Hepatocyte (in vitro differentiated cells): Measurements from ENCODE around the gene PI4KB. TPM values are rescaled to one million over a fixed set of nuclear protein-coding genes. Genes with fewer than 3 reads are reported as not detected.
A peak's percentile ranks its signal among the peaks of the same experiment; 100 is the strongest.

Source experiments
- DNase-seq: peaks from one replicate; pipeline ENCODE4 v3.0.0-alpha.2; 2016; ENCODE audit warnings: low spot score
- H2AFZ ChIP-seq: fragments of 200-600 bp; sonication (generic); 2 replicates; pipeline ENCODE4 v1.6.0; 2016; ENCODE audit warnings: antibody characterized with exemption, mild to moderate bottlenecking
- H3K27ac ChIP-seq: fragments of 200-600 bp; sonication (generic); 2 replicates; pipeline ENCODE4 v1.5.1; 2016; ENCODE audit warnings: mild to moderate bottlenecking
- H3K27me3 ChIP-seq: fragments of 200-600 bp; sonication (generic); 2 replicates; pipeline ENCODE4 v1.6.1; 2016
- H3K36me3 ChIP-seq: fragments of 200-600 bp; sonication (generic); replicated peaks from 2 replicates; pipeline ENCODE4 v1.5.1; 2016; ENCODE audit warnings: low read depth; ENCODE audit not compliant: insufficient read depth
- H3K4me1 ChIP-seq: fragments of 200-600 bp; sonication (generic); 2 replicates; pipeline ENCODE4 v1.5.1; 2016; ENCODE audit warnings: mild to moderate bottlenecking, moderate library complexity; ENCODE audit not compliant: insufficient read depth
- H3K4me2 ChIP-seq: fragments of 200-600 bp; sonication (generic); 2 replicates; pipeline ENCODE4 v1.6.0; 2016
- H3K4me3 ChIP-seq: fragments of 200-600 bp; sonication (generic); 2 replicates; pipeline ENCODE4 v1.5.1; 2016; ENCODE audit warnings: mild to moderate bottlenecking
- H3K79me2 ChIP-seq: fragments of 200-600 bp; sonication (generic); 2 replicates; pipeline ENCODE4 v1.6.0; 2017; ENCODE audit warnings: mild to moderate bottlenecking
- H3K9me2 ChIP-seq: fragments of 200-600 bp; sonication (generic); replicated peaks from 2 replicates; pipeline ENCODE4 v1.6.0; 2017; ENCODE audit warnings: mild to moderate bottlenecking; ENCODE audit not compliant: insufficient read depth
- H3K9me3 ChIP-seq: fragments of 200-600 bp; sonication (generic); 2 replicates; pipeline ENCODE4 v1.5.1; 2016; ENCODE audit warnings: low read depth, mild to moderate bottlenecking
- H4K20me1 ChIP-seq: fragments of 200-600 bp; sonication (generic); 2 replicates; pipeline ENCODE4 v1.6.0; 2016; ENCODE audit warnings: mild to moderate bottlenecking; ENCODE audit not compliant: insufficient read depth, poor library complexity, severe bottlenecking
- CTCF ChIP-seq: fragments of 200-600 bp; sonication (generic); IDR thresholded peaks from 2 replicates; pipeline ENCODE4 v1.5.1; 2016; ENCODE audit warnings: antibody characterized with exemption, mild to moderate bottlenecking; ENCODE audit not compliant: poor library complexity
- EZH2 ChIP-seq: fragments of 200-600 bp; sonication (generic); IDR thresholded peaks from 2 replicates; pipeline ENCODE4 v1.6.1; 2016; ENCODE audit warnings: antibody characterized with exemption, mild to moderate bottlenecking, borderline replicate concordance
- EZH2phosphoT487 ChIP-seq: fragments of 200-600 bp; sonication (generic); IDR thresholded peaks from one replicate; pipeline ENCODE4 v1.6.1; 2018; ENCODE audit warnings: antibody characterized with exemption, mild to moderate bottlenecking, low read depth, moderate library complexity; ENCODE audit not compliant: unreplicated experiment, severe bottlenecking
- WGBS: methylation state at CpG from one replicate; pipeline ENCODE4 v1.1.6; 2016; ENCODE audit warnings: low lambda C conversion rate; ENCODE audit errors: missing lambda C conversion rate; 5-methylcytosine and 5-hydroxymethylcytosine counted together
- polyA plus RNA-seq: library from polyadenylated mRNA; unstranded; fragments of >200 nt; fragmentation: Nextera tagmentation; extraction: Ambion mirVana; gene quantifications from 2 replicates; pipeline ENCODE4 v1.2.1, GENCODE V29; 2016
- total RNA-seq: library from RNA; depleted of rRNA; stranded (reverse); fragments of >200 nt; gene quantifications from 2 replicates; pipeline ENCODE4 v1.2.3, GENCODE V29; 2014

Gene PI4KB
- total and polyA plus RNA-seq, 2 experiments from 2014 or later: 49.9 to 55.1 TPM

GRCh38 chr1:151342021-151342420, 14.8 kb upstream of the PI4KB start:
- Histone ChIP-seq H3K79me2 (peaks cover 9% of the 10 kb centered on the region), H4K20me1 (no peaks in the 10 kb centered on the region), H3K4me1 (peaks cover 9% of the 10 kb centered on the region), H3K36me3 (no peaks in the 10 kb centered on the region), H3K27ac (no peak overlapping the region), H3K9me2 (no peaks in the 10 kb centered on the region), H2AFZ (no peak overlapping the region), H3K4me2 (no peak overlapping the region), H3K27me3 (no peaks in the 10 kb centered on the region), H3K4me3 (no peak overlapping the region), H3K9me3 (no peaks in the 10 kb centered on the region)
- WGBS: 83% methylated on average over 2 of the region's 2 CpGs
- DNase-seq: no peak
- TF ChIP-seq EZH2phosphoT487 (no peak), CTCF (no peak)

- H3K9me2 ChIP-seq: no peaks in the 10 kb centered on the region
- peaks cover 5% of the 10 kb centered on the region for H3K4me1 ChIP-seq
- no peak for TF ChIP-seq EZH2phosphoT487
- peak; percentile 80 for TF ChIP-seq CTCF
- H3K27ac ChIP-seq: peak overlapping the region; percentile 19
- no peak overlapping the region for H2AFZ ChIP-seq
- H3K27me3 ChIP-seq: no peaks in the 10 kb centered on the region
- no peaks in the 10 kb centered on the region for H3K9me3 ChIP-seq
- H3K4me2 ChIP-seq: no peak overlapping the region
- WGBS: 36% methylated on average over 7 of the region's 7 CpGs
- DNase-seq: peak; percentile 91
- H3K36me3 ChIP-seq: no peaks in the 10 kb centered on the region
- no peaks in the 10 kb centered on the region for H4K20me1 ChIP-seq
- H3K4me3 ChIP-seq: no peak overlapping the region
- peaks cover 6% of the 10 kb centered on the region for H3K79me2 ChIP-seq
Observed at GRCh38 chr1:151340870-151341754, 13.9 kb upstream of the PI4KB start.

GRCh38 chr1:151336556-151336955, 9.3 kb upstream of the PI4KB start:
- Histone ChIP-seq H3K9me2 (no peaks in the 10 kb centered on the region), H3K4me2 (no peak overlapping the region), H3K27ac (no peak overlapping the region), H3K4me3 (no peak overlapping the region), H3K36me3 (no peaks in the 10 kb centered on the region), H2AFZ (no peak overlapping the region), H3K27me3 (no peaks in the 10 kb centered on the region), H3K9me3 (no peaks in the 10 kb centered on the region), H4K20me1 (no peaks in the 10 kb centered on the region), H3K4me1 (no peaks in the 10 kb centered on the region), H3K79me2 (no peaks in the 10 kb centered on the region)
- 87% methylated on average over 3 of the region's 3 CpGs for WGBS
- DNase-seq: no peak
- no peak for TF ChIP-seq EZH2phosphoT487
- no peak for TF ChIP-seq CTCF
- no peak for TF ChIP-seq EZH2
